ENCODE measurements around the gene ADAMTS7. TPM values are rescaled to one million over a fixed set of nuclear protein-coding genes. Genes with fewer than 3 reads are reported as not detected.

ADAMTS7 gene
- total and polyA plus RNA-seq, 2 of the 13 experiments (the other 11 are each of a cell fraction or from before 2014, with no cell fraction given) = 0.09 to 0.12 TPM

DNA sequence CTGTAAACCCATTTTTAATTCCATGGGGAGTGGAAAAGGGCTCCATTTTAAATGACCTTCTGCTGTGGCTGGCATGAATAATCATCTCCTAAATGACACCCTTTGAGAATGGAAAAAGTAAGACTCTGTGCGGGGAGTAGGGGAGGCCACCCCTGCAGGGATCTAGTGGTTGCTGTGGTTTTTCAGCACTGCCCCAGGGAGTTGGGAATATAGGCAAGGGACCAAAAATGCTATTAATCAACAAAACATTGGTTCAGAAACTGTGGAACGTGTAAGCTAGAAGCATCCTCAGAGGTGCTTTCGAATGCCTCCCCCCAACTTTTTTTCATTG lies 30.1 kb upstream of the ADAMTS7 start:
- FAIRE-seq = no peak
- CTCF ChIA-PET (ENCODE audit: low intra/inter-chr PET ratio, low total read pairs) = no interaction called here
- POLR2A ChIA-PET = no interaction called here
- Histone ChIP-seq H3K9me3 (ENCODE audit: low read length) (no peaks in the 10 kb centered on the region), H3K4me1 (ENCODE audit: insufficient read depth, low read length) (no peaks in the 10 kb centered on the region), H2AFZ (ENCODE audit: low read length) (no peak overlapping the region), H3K27ac (ENCODE audit: extremely low read length, insufficient read depth, low read length) (no peak overlapping the region), H3K36me3 (replicated peaks in 1 of 2; ENCODE audit: control insufficient read depth in 1 of 2, insufficient read depth in 2 of 2, low read length in 2 of 2) (no peaks in the 10 kb centered on the region), H3K4me2 (ENCODE audit: low read depth, low read length) (no peak overlapping the region), H3K9ac (ENCODE audit: insufficient read depth, low read depth, low read length) (no peak overlapping the region), H3K79me2 (ENCODE audit: insufficient read depth, low read length) (no peaks in the 10 kb centered on the region), H4K20me1 (ENCODE audit: insufficient read depth, low read length) (no peaks in the 10 kb centered on the region), H3K27me3 (ENCODE audit: control insufficient read depth in 1 of 2, insufficient read depth in 2 of 2, low read length in 2 of 2) (peaks cover 2 to 27% of the 10 kb centered on the region in 2 experiments; a peak in 3 of 5 replicates), H3K4me3 (replicated peaks in 1 of 3; ENCODE audit: insufficient read depth in 1 of 3, low read depth in 2 of 3, low read length in 3 of 3) (no peak overlapping the region)
- no TSS peak for BruUV-seq (replicated peaks)
- intact Hi-C loops (cut with micrococcal nuclease; ENCODE audit: unreplicated experiment) = no loop called here
- no peak for TF ChIP-seq GPN1 (CRISPR knock-in tag; IDR thresholded peaks at IDR 0.05; ENCODE audit: borderline replicate concordance)
- TF ChIP-seq ZMYM2 (CRISPR knock-in tag; IDR thresholded peaks at IDR 0.05) = no peak
- no peak for TF ChIP-seq ZNF780A (CRISPR knock-in tag; IDR thresholded peaks at IDR 0.05)
- TF ChIP-seq RELA (CRISPR knock-in tag; IDR thresholded peaks at IDR 0.05) = no peak
- no peak for TF ChIP-seq ZBTB7B (CRISPR knock-in tag; IDR thresholded peaks at IDR 0.05)
- TF ChIP-seq HCFC1 (IDR thresholded peaks at IDR 0.05; ENCODE audit: low read depth, low read length) = no peak
- no peak for TF ChIP-seq ZSCAN21 (CRISPR knock-in tag; IDR thresholded peaks at IDR 0.05; ENCODE audit: borderline replicate concordance)
- no peak for TF ChIP-seq ZNF614 (CRISPR knock-in tag; IDR thresholded peaks at IDR 0.05; ENCODE audit: borderline replicate concordance)
- TF ChIP-seq SMAD1 (CRISPR knock-in tag; IDR thresholded peaks at IDR 0.05; ENCODE audit: borderline replicate concordance, low read depth) = no peak
- TF ChIP-seq, protein P1, sequence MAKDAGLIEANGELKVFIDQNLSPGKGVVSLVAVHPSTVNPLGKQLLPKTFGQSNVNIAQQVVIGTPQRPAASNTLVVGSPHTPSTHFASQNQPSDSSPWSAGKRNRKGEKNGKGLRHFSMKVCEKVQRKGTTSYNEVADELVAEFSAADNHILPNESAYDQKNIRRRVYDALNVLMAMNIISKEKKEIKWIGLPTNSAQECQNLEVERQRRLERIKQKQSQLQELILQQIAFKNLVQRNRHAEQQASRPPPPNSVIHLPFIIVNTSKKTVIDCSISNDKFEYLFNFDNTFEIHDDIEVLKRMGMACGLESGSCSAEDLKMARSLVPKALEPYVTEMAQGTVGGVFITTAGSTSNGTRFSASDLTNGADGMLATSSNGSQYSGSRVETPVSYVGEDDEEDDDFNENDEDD (CRISPR knock-in tag; IDR thresholded peaks at IDR 0.05; ENCODE audit: borderline replicate concordance) = no peak
- TF ChIP-seq, protein P2, sequence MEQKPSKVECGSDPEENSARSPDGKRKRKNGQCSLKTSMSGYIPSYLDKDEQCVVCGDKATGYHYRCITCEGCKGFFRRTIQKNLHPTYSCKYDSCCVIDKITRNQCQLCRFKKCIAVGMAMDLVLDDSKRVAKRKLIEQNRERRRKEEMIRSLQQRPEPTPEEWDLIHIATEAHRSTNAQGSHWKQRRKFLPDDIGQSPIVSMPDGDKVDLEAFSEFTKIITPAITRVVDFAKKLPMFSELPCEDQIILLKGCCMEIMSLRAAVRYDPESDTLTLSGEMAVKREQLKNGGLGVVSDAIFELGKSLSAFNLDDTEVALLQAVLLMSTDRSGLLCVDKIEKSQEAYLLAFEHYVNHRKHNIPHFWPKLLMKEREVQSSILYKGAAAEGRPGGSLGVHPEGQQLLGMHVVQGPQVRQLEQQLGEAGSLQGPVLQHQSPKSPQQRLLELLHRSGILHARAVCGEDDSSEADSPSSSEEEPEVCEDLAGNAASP (CRISPR knock-in tag; IDR thresholded peaks at IDR 0.05; ENCODE audit: borderline replicate concordance) = no peak
- TF ChIP-seq TBX3 (IDR thresholded peaks at IDR 0.05; ENCODE audit: borderline replicate concordance) = no peak
- TF ChIP-seq, protein P3, sequence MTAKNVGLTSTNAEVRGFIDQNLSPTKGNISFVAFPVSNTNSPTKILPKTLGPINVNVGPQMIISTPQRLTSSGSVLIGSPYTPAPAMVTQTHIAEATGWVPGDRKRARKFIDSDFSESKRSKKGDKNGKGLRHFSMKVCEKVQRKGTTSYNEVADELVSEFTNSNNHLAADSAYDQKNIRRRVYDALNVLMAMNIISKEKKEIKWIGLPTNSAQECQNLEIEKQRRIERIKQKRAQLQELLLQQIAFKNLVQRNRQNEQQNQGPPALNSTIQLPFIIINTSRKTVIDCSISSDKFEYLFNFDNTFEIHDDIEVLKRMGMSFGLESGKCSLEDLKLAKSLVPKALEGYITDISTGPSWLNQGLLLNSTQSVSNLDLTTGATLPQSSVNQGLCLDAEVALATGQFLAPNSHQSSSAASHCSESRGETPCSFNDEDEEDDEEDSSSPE (CRISPR knock-in tag; IDR thresholded peaks at IDR 0.05) = no peak
- TF ChIP-seq ZNF234 (CRISPR knock-in tag; conservative IDR thresholded peaks at IDR 0.05) = no peak
- TF ChIP-seq, protein P4, sequence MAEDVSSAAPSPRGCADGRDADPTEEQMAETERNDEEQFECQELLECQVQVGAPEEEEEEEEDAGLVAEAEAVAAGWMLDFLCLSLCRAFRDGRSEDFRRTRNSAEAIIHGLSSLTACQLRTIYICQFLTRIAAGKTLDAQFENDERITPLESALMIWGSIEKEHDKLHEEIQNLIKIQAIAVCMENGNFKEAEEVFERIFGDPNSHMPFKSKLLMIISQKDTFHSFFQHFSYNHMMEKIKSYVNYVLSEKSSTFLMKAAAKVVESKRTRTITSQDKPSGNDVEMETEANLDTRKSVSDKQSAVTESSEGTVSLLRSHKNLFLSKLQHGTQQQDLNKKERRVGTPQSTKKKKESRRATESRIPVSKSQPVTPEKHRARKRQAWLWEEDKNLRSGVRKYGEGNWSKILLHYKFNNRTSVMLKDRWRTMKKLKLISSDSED (CRISPR knock-in tag; IDR thresholded peaks at IDR 0.05) = no peak
- no peak for TF ChIP-seq CREM (IDR thresholded peaks at IDR 0.05)
- TF ChIP-seq CREM (CRISPR knock-in tag; IDR thresholded peaks at IDR 0.05) = no peak
- in situ Hi-C loops (cut with HindIII; ENCODE audit: extremely low pct_ligation_motif_present, low pct_unique_long_range_greater_than_20kb) = no loop called here
- no peak for DNase-seq (ENCODE audit: low spot score)
- no peak for ATAC-seq
- 62% methylated on average over 3 of the region's 3 CpGs for WGBS (ENCODE audit: low lambda C conversion rate)
